ENCODE measurements around the gene MYH7.

MYH7 gene

GRCh38 chr14:23436327-23437132 is 1.1 kb upstream of the MYH7 start:
- no peak overlapping the region for H3K4me3 ChIP-seq (ENCODE audit: low read length)
- no peak for TF ChIP-seq CTCF (conservative IDR thresholded peaks at IDR 0.05; ENCODE audit: low read depth, low read length)
- peak; percentile 24 for DNase-seq (ENCODE audit: low read depth)

GRCh38 chr14:23434488-23435222 is 805 bp downstream of the MYH7 start:
- H3K4me3 ChIP-seq (ENCODE audit: low read length), result no peak overlapping the region
- no peak for DNase-seq (ENCODE audit: low read depth)
- TF ChIP-seq CTCF (conservative IDR thresholded peaks at IDR 0.05; ENCODE audit: low read depth, low read length), result no peak

- DNase-seq (ENCODE audit: low read depth), result no peak
- no peak overlapping the region for H3K4me3 ChIP-seq (ENCODE audit: low read length)
- no peak for TF ChIP-seq CTCF (conservative IDR thresholded peaks at IDR 0.05; ENCODE audit: low read depth, low read length)
These were observed 2.0 kb downstream of the MYH7 start for GRCh38 chr14:23433457-23433856.

- no peak overlapping the region for H3K4me3 ChIP-seq (ENCODE audit: low read length)
- no peak for TF ChIP-seq CTCF (conservative IDR thresholded peaks at IDR 0.05; ENCODE audit: low read depth, low read length)
- DNase-seq (ENCODE audit: low read depth), result no peak
These were observed 2.5 kb downstream of the MYH7 start for GRCh38 chr14:23432946-23433345.

- TF ChIP-seq CTCF (conservative IDR thresholded peaks at IDR 0.05; ENCODE audit: low read depth, low read length), result no peak
- H3K4me3 ChIP-seq (ENCODE audit: low read length), result no peak overlapping the region
- DNase-seq (ENCODE audit: low read depth), result no peak
These were observed 3.1 kb downstream of the MYH7 start for GRCh38 chr14:23432102-23432925.

GRCh38 chr14:23431486-23431885 is 4.0 kb downstream of the MYH7 start:
- H3K4me3 ChIP-seq (ENCODE audit: low read length), result no peak overlapping the region
- DNase-seq (ENCODE audit: low read depth), result no peak
- TF ChIP-seq CTCF (conservative IDR thresholded peaks at IDR 0.05; ENCODE audit: low read depth, low read length), result no peak

Data from retinal pigment epithelial cell (primary cell).